ENCODE results near the gene NDUFS8. TPM values are rescaled to one million over a fixed set of nuclear protein-coding genes. Genes with fewer than 3 reads are reported as not detected.

Gene NDUFS8
- total RNA-seq, 1 experiment from 2014 or later = 214 TPM

- Histone ChIP-seq H3K27me3 (ENCODE audit: insufficient read depth, low read length) (no peaks in the 10 kb centered on the region), H3K14ac (ENCODE audit: insufficient read depth, low read length) (no peak overlapping the region)
These were observed 2.8 kb upstream of the NDUFS8 start for GRCh38 chr11:68027667-68028066.

More at GRCh38 chr11:68027667-68028066, 2.8 kb upstream of the NDUFS8 start:
- H3K9me3 Mint-ChIP-seq = no peaks in the 10 kb centered on the region
- DNase-seq = no peak
- H3K23ac ChIP-seq (ENCODE audit: insufficient read length, low read depth, low read length) = no peak overlapping the region
- H2BK120ac ChIP-seq (ENCODE audit: low read depth, low read length, poor library complexity, severe bottlenecking) = no peak overlapping the region
- H3K27ac Mint-ChIP-seq = peak overlapping the region in 1 of 3 experiments; percentile 74; a peak in 1 of 7 replicates
- peaks cover 22 to 24% of the 10 kb centered on the region in 2 experiments for H3K4me1 Mint-ChIP-seq
- peaks cover 12 to 33% (median 22%) of the 10 kb centered on the region in 3 experiments for H3K36me3 Mint-ChIP-seq (ENCODE audit: insufficient read depth in 1 of 3, low read depth in 3 of 3)
- H3K4ac ChIP-seq (ENCODE audit: low read depth, low read length) = no peak overlapping the region
- H4K5ac ChIP-seq (ENCODE audit: insufficient read length, low read depth, low read length) = no peak overlapping the region
- H3K9me3 ChIP-seq (ENCODE audit: control insufficient read depth, low read depth, low read length) = no peaks in the 10 kb centered on the region
- H4K20me1 ChIP-seq (ENCODE audit: control insufficient read depth, insufficient read depth, insufficient read length) = no peaks in the 10 kb centered on the region
- no peak overlapping the region for H2BK20ac ChIP-seq (ENCODE audit: low read depth, low read length, poor library complexity, severe bottlenecking)
- WGBS (ENCODE audit: extremely low coverage, insufficient read length, low lambda C conversion rate) = no CpG with 5 or more reads among the region's 21 CpGs
- no peak overlapping the region for H3T11ph ChIP-seq (ENCODE audit: low read length)
- H4K8ac ChIP-seq (replicated peaks; ENCODE audit: insufficient read length, low read depth, low read length) = no peak overlapping the region
- no peak overlapping the region for H3K27ac ChIP-seq (ENCODE audit: insufficient read length, low read depth, low read length)
- H3K4me2 ChIP-seq (ENCODE audit: insufficient read depth, insufficient read length, low read length) = no peak overlapping the region
- no peak overlapping the region for H2BK12ac ChIP-seq (ENCODE audit: insufficient read length, low read depth, low read length)
- H3K23me2 ChIP-seq (ENCODE audit: insufficient read length, low read depth, low read length, poor library complexity, severe bottlenecking) = peaks cover 8% of the 10 kb centered on the region
- H3K18ac ChIP-seq (ENCODE audit: insufficient read length, low read depth, low read length) = no peak overlapping the region
- H3K4me1 ChIP-seq (ENCODE audit: insufficient read depth, low read length) = no peaks in the 10 kb centered on the region; the same call in 1 of the 2 replicates
- H3K27me3 Mint-ChIP-seq (ENCODE audit: low read depth) = no peaks in the 10 kb centered on the region
- H3K56ac ChIP-seq (ENCODE audit: insufficient read length, low read depth, low read length) = no peak overlapping the region
- H2BK5ac ChIP-seq (ENCODE audit: insufficient read length, low read length) = no peak overlapping the region
- H3K4me3 Mint-ChIP-seq = no peak overlapping the region
- H2AFZ ChIP-seq (ENCODE audit: low read length) = no peak overlapping the region
- no peaks in the 10 kb centered on the region for H3K79me2 ChIP-seq (ENCODE audit: insufficient read depth, low read length)
- TF ChIP-seq, protein P1, sequence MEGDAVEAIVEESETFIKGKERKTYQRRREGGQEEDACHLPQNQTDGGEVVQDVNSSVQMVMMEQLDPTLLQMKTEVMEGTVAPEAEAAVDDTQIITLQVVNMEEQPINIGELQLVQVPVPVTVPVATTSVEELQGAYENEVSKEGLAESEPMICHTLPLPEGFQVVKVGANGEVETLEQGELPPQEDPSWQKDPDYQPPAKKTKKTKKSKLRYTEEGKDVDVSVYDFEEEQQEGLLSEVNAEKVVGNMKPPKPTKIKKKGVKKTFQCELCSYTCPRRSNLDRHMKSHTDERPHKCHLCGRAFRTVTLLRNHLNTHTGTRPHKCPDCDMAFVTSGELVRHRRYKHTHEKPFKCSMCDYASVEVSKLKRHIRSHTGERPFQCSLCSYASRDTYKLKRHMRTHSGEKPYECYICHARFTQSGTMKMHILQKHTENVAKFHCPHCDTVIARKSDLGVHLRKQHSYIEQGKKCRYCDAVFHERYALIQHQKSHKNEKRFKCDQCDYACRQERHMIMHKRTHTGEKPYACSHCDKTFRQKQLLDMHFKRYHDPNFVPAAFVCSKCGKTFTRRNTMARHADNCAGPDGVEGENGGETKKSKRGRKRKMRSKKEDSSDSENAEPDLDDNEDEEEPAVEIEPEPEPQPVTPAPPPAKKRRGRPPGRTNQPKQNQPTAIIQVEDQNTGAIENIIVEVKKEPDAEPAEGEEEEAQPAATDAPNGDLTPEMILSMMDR (conservative IDR thresholded peaks at IDR 0.05) = no peak
- no peak overlapping the region for H4K91ac ChIP-seq (ENCODE audit: insufficient read length, low read depth, low read length)
- peaks cover 5% of the 10 kb centered on the region for H3K79me1 ChIP-seq (ENCODE audit: insufficient read depth, low read depth, low read length, poor library complexity, severe bottlenecking)
- H2AK5ac ChIP-seq (ENCODE audit: insufficient read length, low read length) = no peak overlapping the region
- no peak overlapping the region for H2BK15ac ChIP-seq (ENCODE audit: low read depth, low read length)
- no peak overlapping the region for H3K9ac ChIP-seq (ENCODE audit: extremely low read depth, insufficient read length, low read length)
